ENCODE data around the gene ICAM2. TPM values are rescaled to one million over a fixed set of nuclear protein-coding genes. Genes with fewer than 3 reads are reported as not detected.
A peak's percentile ranks its signal among the peaks of the same experiment; 100 is the strongest.

Gene ICAM2
- total RNA-seq, 2 donors from 2014 or later, result 7.3 to 12.6 TPM

- Histone ChIP-seq H3K4me3 (no peak overlapping the region), H3K4me1 (replicated peaks) (no peaks in the 10 kb centered on the region), H3K9me3 (no peaks in the 10 kb centered on the region), H3K27me3 (replicated peaks; ENCODE audit: insufficient read depth) (no peaks in the 10 kb centered on the region), H3K36me3 (no peaks in the 10 kb centered on the region), H3K27ac (no peak overlapping the region)
- intact Hi-C loops (cut with DNase I), result no loop called here
- WGBS, result 86% methylated on average over 6 of the region's 6 CpGs
- no peak for DNase-seq (ENCODE audit: low spot score)
- TF ChIP-seq CTCF (IDR thresholded peaks at IDR 0.05) (no peak), POLR2A (IDR thresholded peaks at IDR 0.05) (no peak), POLR2AphosphoS5 (IDR thresholded peaks at IDR 0.05) (no peak)
Observed at GRCh38 chr17:64037180-64037579, 16.7 kb upstream of the ICAM2 start.

GRCh38 chr17:64036198-64036922, 15.9 kb upstream of the ICAM2 start:
- no peak for TF ChIP-seq CTCF (IDR thresholded peaks at IDR 0.05)
- no peak for TF ChIP-seq POLR2A (IDR thresholded peaks at IDR 0.05)
- TF ChIP-seq POLR2AphosphoS5 (IDR thresholded peaks at IDR 0.05), result no peak
- 88% methylated on average over 14 of the region's 14 CpGs for WGBS
- no peaks in the 10 kb centered on the region for H3K27me3 ChIP-seq (replicated peaks; ENCODE audit: insufficient read depth)
- no peaks in the 10 kb centered on the region for H3K4me1 ChIP-seq (replicated peaks)
- intact Hi-C loops (cut with DNase I), result no loop called here
- H3K27ac ChIP-seq, result no peak overlapping the region
- no peak overlapping the region for H3K4me3 ChIP-seq
- H3K36me3 ChIP-seq, result no peaks in the 10 kb centered on the region
- H3K9me3 ChIP-seq, result no peaks in the 10 kb centered on the region
- no peak for DNase-seq (ENCODE audit: low spot score)

GRCh38 chr17:64032081-64032480, 11.6 kb upstream of the ICAM2 start:
- no peaks in the 10 kb centered on the region for H3K36me3 ChIP-seq
- no peaks in the 10 kb centered on the region for H3K4me1 ChIP-seq (replicated peaks)
- no peaks in the 10 kb centered on the region for H3K27me3 ChIP-seq (replicated peaks; ENCODE audit: insufficient read depth)
- TF ChIP-seq POLR2A (IDR thresholded peaks at IDR 0.05) (no peak), CTCF (IDR thresholded peaks at IDR 0.05) (no peak), POLR2AphosphoS5 (IDR thresholded peaks at IDR 0.05) (no peak)
- H3K4me3 ChIP-seq, result no peak overlapping the region
- H3K9me3 ChIP-seq, result no peaks in the 10 kb centered on the region
- DNase-seq (ENCODE audit: low spot score), result no peak
- 86% methylated on average over 4 of the region's 4 CpGs for WGBS
- intact Hi-C loops (cut with DNase I), result no loop called here
- H3K27ac ChIP-seq, result no peak overlapping the region

- Histone ChIP-seq H3K27me3 (replicated peaks; ENCODE audit: insufficient read depth) (no peaks in the 10 kb centered on the region), H3K4me1 (replicated peaks) (no peaks in the 10 kb centered on the region), H3K27ac (no peak overlapping the region), H3K4me3 (no peak overlapping the region), H3K36me3 (no peaks in the 10 kb centered on the region), H3K9me3 (no peaks in the 10 kb centered on the region)
- TF ChIP-seq POLR2A (IDR thresholded peaks at IDR 0.05) (no peak), CTCF (IDR thresholded peaks at IDR 0.05) (peak; percentile 38 to 75 (median 58))
- peak; percentile 26 for DNase-seq (ENCODE audit: low spot score)
- intact Hi-C loops (cut with DNase I), result loop anchor here (2.0 to 5.0 kb wide), 2 partner anchors 106 to 112 kb away; partner anchors contain the start of gene GH1
- 26% methylated on average over 3 of the region's 3 CpGs for WGBS
Observed at GRCh38 chr17:64028874-64029464, 8.5 kb upstream of the ICAM2 start.
